Esophagus (tissue), 2 donors: ENCODE data around the gene FNIP2. TPM values are rescaled to one million over a fixed set of nuclear protein-coding genes. Genes with fewer than 3 reads are reported as not detected.

Experiments used
- H3K27ac ChIP-seq, 2 donors: one replicate each; pipeline ENCODE4 v1.5.1; 2013; ENCODE audit warnings: low read depth in 2 of 2, mild to moderate bottlenecking in 2 of 2, inconsistent platforms in 1 of 2, low read length in 1 of 2, moderate library complexity in 1 of 2
- H3K27me3 ChIP-seq, 2 donors: one replicate each; pipeline ENCODE4 v1.6.1; 2013; ENCODE audit warnings: low read length in 2 of 2, control low read depth in 1 of 2, mild to moderate bottlenecking in 1 of 2; ENCODE audit not compliant: insufficient read depth in 2 of 2, control insufficient read depth in 1 of 2
- H3K36me3 ChIP-seq, 2 donors: one replicate each; pipeline ENCODE4 v1.6.1; 2013; ENCODE audit warnings: low read length in 1 of 2; ENCODE audit not compliant: control insufficient read depth in 2 of 2, insufficient read depth in 2 of 2
- H3K4me1 ChIP-seq, 2 donors: one replicate each; pipeline ENCODE4 v1.6.1; 2013; ENCODE audit warnings: low read length in 1 of 2; ENCODE audit not compliant: control insufficient read depth in 2 of 2, insufficient read depth in 2 of 2
- H3K4me3 ChIP-seq, 2 donors: one replicate each; pipeline ENCODE4 v1.5.1; 2013; ENCODE audit warnings: low read length in 2 of 2, mild to moderate bottlenecking in 2 of 2, low read depth in 1 of 2, moderate library complexity in 1 of 2
- H3K9me3 ChIP-seq, 2 donors: one replicate each; pipeline ENCODE4 v1.6.1; 2013; ENCODE audit warnings: mild to moderate bottlenecking in 2 of 2, low read depth in 1 of 2, low read length in 1 of 2, moderate library complexity in 1 of 2; ENCODE audit not compliant: control insufficient read depth in 2 of 2, insufficient read depth in 1 of 2
- WGBS, 2 donors: extraction: QIAGEN DNeasy Blood & Tissue Kit; methylation state at CpG; one replicate each; pipeline ENCODE4 v1.1.7; 2013; 5-methylcytosine and 5-hydroxymethylcytosine counted together
- polyA plus RNA-seq, 2 donors: library from polyadenylated mRNA; stranded (reverse); fragments of 200-250 nt; gene quantifications; one replicate each; pipeline ENCODE4 v1.2.3, GENCODE V29; 2013
- donor health status: healthy with polysubstance abuse.
- donor health status: Bipolar disorder and iron deficiency.

FNIP2 gene
- polyA plus RNA-seq, 2 donors: 2.0 to 2.9 TPM

DNA sequence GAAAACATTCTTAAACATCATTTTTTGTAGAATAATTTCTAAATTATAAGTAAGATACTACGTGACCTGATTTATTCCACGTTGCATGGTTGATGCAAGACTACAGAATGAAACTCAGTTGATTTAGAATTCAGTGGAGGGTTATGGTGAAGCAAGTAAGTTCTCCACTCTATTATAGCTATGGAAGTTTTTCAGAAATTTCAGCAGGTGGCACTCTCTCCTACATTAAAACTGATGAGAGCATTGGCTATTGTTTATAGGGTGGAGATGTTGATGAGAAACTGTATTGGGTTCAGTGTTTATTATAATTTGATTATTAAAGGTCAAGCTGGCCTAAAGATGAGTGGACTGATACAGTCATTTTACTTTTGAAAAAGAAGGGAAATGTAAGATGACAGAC is 88.0 kb downstream of the FNIP2 start:
- 66 to 84% methylated on average over 2 of the region's 2 CpGs for WGBS, 2 donors
- no peak overlapping the region for H3K27ac ChIP-seq
- no peaks in the 10 kb centered on the region for H3K9me3 ChIP-seq
- no peaks in the 10 kb centered on the region for H3K4me1 ChIP-seq
- H3K4me3 ChIP-seq: no peak overlapping the region
- H3K27me3 ChIP-seq: no peaks in the 10 kb centered on the region
- H3K36me3 ChIP-seq: peaks cover 0 to 4% of the 10 kb centered on the region in 2 donors

DNA sequence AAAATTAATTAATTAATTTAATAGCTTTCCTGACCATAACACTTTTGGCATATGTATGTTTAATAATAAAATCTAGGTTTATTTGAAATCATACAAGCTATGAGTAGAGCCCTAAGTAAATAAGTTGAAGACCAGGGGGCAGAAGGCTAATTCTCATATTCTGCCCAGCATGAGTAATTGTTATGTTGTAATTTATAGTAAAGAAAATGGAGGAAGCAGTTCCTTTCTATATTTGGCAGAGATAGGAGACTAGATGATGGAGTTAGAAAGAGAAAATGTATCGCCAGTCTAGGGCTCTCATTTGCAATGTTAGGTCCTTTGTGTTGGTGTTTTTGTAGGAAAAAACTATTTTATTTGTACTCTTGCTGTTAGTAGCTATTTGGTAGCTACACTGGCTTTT is 89.1 kb downstream of the FNIP2 start:
- 95 to 97% methylated on average over 1 of the region's 1 CpG for WGBS, 2 donors
- peaks cover 0 to 4% of the 10 kb centered on the region in 2 donors for H3K36me3 ChIP-seq
- no peaks in the 10 kb centered on the region for H3K4me1 ChIP-seq
- no peaks in the 10 kb centered on the region for H3K27me3 ChIP-seq
- H3K27ac ChIP-seq: no peak overlapping the region
- H3K9me3 ChIP-seq: no peaks in the 10 kb centered on the region
- no peak overlapping the region for H3K4me3 ChIP-seq

DNA sequence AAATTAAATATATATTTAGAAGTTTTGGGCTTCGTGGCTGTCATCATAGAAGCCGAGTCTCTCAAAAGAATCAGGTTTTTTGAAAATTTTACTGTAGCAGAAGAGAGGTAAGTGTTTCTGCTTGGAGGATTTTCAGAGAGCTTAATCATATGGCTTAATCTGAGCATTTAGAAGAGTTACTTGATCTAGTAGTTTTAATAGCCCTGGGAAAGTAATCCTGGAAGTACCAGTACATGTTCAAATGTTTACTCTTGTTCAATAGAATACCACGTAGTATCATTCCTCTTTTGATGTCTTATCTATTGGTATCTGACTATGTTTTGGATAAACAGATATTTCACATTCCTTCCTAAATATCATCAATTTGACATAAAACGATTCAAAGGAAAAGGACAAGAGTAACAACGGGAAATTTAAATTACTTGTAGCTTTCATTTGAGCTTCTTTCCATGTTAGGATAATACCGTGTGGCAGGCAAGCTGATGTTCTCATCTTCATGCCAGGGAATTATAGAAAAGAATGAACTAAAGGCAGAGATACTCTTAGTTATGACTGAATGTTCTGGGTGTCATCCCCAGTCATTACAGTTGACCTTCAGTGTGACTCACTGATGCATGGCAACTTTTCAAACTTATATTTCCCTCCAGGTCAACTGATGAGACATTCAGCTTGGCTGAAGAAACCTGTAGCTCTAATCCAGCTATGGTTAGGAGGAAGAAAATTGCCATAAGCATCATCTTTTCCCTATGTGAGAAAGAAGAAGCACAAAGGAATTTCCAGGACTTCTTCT is 89.8 kb downstream of the FNIP2 start:
- peaks cover 0 to 4% of the 10 kb centered on the region in 2 donors for H3K36me3 ChIP-seq
- 83 to 86% methylated on average over 6 of the region's 6 CpGs for WGBS, 2 donors
- no peaks in the 10 kb centered on the region for H3K27me3 ChIP-seq
- H3K27ac ChIP-seq: no peak overlapping the region
- no peaks in the 10 kb centered on the region for H3K4me1 ChIP-seq
- no peak overlapping the region for H3K4me3 ChIP-seq
- H3K9me3 ChIP-seq: no peaks in the 10 kb centered on the region

DNA sequence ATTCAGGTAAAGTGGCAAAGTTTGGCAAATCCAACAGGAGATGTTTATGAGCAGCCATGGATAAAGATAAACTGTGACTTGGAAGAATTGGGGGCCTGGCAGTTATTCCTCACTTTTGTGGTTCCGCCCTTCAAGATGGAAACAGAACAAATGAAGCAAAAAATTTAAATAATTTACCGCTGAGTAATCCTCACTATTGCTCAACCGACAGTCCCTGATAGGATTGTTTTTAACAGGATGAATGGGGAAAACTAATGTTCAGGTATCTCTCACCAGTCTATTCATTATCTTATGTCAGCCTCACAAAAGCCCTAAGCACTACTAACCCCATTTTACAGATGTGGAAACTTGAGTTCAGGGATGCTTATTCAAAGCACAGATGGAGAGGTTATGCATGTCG is 90.8 kb downstream of the FNIP2 start:
- Histone ChIP-seq H3K27me3 (no peaks in the 10 kb centered on the region), H3K4me1 (no peaks in the 10 kb centered on the region), H3K9me3 (no peaks in the 10 kb centered on the region), H3K27ac (no peak overlapping the region), H3K4me3 (no peak overlapping the region), H3K36me3 (peaks cover 0 to 4% of the 10 kb centered on the region in 2 donors)
- WGBS, 2 donors: 93 to 96% methylated on average over 4 of the region's 4 CpGs

DNA sequence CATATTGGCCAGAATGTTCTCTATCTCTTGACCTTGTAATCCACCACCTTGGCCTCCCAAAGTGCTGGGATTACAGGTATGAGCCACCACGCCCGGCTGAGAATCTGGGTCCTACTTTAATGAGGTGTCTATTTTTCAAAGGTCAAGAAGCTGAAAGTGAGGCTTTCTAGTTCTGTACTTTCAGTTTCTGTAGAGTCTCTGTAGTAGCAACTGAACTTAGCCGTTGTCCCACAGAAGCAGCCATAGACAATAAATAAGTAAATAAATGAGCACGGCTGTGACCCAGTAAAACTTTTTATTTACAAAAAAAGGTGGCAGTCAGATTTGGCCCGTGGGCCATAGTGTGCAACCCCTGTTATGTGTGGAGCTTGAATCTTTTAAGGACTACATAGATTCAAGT is 92.0 kb downstream of the FNIP2 start:
- no peak overlapping the region for H3K27ac ChIP-seq
- H3K27me3 ChIP-seq: no peaks in the 10 kb centered on the region
- no peaks in the 10 kb centered on the region for H3K9me3 ChIP-seq
- WGBS, 2 donors: 68 to 82% methylated on average over 5 of the region's 5 CpGs
- no peak overlapping the region for H3K4me3 ChIP-seq
- H3K4me1 ChIP-seq: no peaks in the 10 kb centered on the region
- H3K36me3 ChIP-seq: peaks cover 0 to 4% of the 10 kb centered on the region in 2 donors

DNA sequence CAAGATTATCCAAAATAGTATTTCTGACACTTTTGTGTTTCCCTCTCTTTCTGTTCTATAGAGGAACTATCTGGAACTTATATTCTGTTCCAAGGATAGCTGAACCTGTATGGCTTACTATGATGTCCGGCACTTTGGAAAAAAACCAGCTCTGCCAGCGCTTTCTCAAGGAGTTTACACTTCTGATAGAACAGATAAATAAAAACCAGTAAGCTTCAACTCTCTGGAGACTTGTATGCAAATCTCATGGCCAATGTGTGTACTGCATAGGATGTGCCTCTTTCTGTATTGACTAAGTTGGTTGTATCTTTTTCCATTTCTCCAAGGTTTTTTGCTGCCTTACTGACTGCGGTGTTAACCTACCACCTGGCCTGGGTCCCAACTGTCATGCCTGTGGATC is 92.5 kb downstream of the FNIP2 start:
- Histone ChIP-seq H3K4me1 (no peaks in the 10 kb centered on the region), H3K27ac (no peak overlapping the region), H3K27me3 (no peaks in the 10 kb centered on the region), H3K36me3 (peaks cover 0 to 4% of the 10 kb centered on the region in 2 donors), H3K4me3 (no peak overlapping the region), H3K9me3 (no peaks in the 10 kb centered on the region)
- WGBS, 2 donors: 74 to 97% methylated on average over 3 of the region's 3 CpGs

DNA sequence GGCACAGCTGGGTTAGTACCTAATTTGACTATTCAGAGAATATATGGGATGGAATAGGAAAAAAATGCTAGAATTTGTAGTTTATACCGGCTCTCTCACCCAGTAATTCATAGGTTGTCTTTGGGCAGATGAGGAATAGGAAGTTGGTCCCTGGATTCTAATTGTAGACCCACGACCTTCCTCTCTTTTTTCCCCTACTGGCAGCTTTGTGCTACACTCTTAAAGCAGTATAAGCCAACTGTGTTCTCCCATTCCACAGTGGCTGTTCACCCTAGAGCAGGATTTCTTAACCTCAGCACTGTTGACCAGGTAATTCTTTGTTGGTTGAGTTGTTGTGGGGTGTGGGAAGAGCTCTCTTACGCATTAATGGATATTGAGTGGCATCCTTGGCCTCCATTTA is 92.9 kb downstream of the FNIP2 start:
- no peaks in the 10 kb centered on the region for H3K27me3 ChIP-seq
- H3K4me1 ChIP-seq: no peaks in the 10 kb centered on the region
- 93 to 95% methylated on average over 3 of the region's 3 CpGs for WGBS, 2 donors
- H3K9me3 ChIP-seq: no peaks in the 10 kb centered on the region
- no peak overlapping the region for H3K4me3 ChIP-seq
- no peak overlapping the region for H3K27ac ChIP-seq
- H3K36me3 ChIP-seq: peaks cover 0 to 4% of the 10 kb centered on the region in 2 donors

DNA sequence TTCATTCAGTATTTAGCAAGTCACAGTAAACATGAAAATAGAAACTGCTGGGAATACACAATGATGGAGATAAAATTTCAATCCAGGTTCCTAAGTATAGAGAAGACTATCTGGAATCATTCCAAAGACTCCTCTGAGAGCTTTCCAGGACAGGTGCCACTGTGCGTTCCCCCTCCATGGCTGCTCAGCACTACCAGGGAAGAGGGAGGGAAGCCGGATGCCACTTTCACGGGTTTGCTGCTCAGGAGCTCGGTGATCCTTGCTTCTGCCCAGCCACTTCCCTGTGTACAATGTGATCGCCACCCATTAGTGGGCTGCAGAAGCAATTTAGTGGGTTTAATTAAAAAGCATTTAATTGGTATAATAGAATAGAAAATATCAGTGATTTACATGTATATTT is 94.5 kb downstream of the FNIP2 start:
- Histone ChIP-seq H3K27me3 (no peaks in the 10 kb centered on the region), H3K9me3 (no peaks in the 10 kb centered on the region), H3K4me3 (no peak overlapping the region), H3K36me3 (peaks cover 4% of the 10 kb centered on the region in 2 donors), H3K4me1 (no peaks in the 10 kb centered on the region), H3K27ac (no peak overlapping the region)
- WGBS, 2 donors: 96 to 98% methylated on average over 5 of the region's 5 CpGs

DNA sequence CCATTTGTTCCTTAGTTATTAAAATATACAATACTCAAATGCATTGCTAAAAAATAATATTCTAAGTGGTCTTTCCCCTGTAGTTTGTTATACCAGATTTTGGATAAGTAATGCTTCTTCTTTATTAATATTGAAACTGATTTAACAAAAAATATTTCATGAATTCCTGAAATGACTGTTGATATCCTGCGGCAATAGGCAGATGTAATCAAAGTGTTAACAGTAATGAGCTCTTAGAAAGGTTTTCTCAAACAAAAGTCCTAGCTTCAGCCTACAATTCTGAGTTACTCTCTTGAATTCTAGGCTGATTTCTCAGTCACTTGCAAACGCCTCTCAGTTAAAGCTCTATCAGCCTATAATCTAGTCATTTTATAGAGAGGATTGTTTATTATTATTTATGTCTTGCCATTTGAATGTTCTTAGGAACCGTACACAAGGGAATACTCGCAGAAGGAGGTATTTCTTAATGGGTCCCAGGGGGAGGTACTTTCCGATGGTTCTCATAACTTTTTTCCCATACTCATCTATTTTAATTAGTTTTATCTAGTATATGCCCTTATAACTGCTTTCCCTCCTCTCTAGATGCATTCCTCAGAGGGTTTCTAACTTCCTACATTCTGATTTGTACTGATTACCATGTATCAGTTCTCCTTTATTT is 96.8 kb downstream of the FNIP2 start:
- Histone ChIP-seq H3K4me3 (no peak overlapping the region), H3K4me1 (no peaks in the 10 kb centered on the region), H3K27ac (no peak overlapping the region), H3K36me3 (peaks cover 8 to 15% of the 10 kb centered on the region in 2 donors), H3K27me3 (no peaks in the 10 kb centered on the region), H3K9me3 (no peaks in the 10 kb centered on the region)
- 80 to 83% methylated on average over 5 of the region's 5 CpGs for WGBS, 2 donors

DNA sequence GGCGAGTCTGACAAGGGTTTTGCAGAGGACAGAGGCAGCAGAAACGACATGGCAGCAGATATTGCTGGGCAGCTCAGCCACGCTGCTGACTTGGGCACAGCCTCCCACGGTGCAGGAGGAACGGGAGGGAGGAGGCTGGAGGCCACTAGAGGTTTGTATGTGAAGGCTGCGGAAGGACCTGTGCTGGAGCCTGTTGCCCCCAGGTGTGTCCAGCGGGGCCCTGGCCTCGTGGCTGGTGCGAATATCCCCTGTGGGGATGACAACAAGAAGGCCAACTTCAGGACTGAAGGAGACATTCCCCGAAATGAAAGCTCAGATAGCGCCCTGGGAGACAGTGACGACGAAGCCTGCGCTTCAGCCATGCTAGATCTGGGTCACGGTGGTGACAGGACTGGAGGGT is 100.2 kb downstream of the FNIP2 start:
- H3K27ac ChIP-seq: no peak overlapping the region
- no peaks in the 10 kb centered on the region for H3K27me3 ChIP-seq
- H3K9me3 ChIP-seq: no peaks in the 10 kb centered on the region
- H3K36me3 ChIP-seq: peaks cover 4 to 15% of the 10 kb centered on the region in 2 donors
- no peak overlapping the region for H3K4me3 ChIP-seq
- no peaks in the 10 kb centered on the region for H3K4me1 ChIP-seq
- 94 to 96% methylated on average over 15 of the region's 15 CpGs for WGBS, 2 donors
